HepG2 (cell line): ENCODE results near the gene C5orf47. TPM values are rescaled to one million over a fixed set of nuclear protein-coding genes. Genes with fewer than 3 reads are reported as not detected.

Source experiments
- ATAC-seq: fragments of 200-7000 bp; cut with Tn5 transposase; 3 replicates; pipeline ENCODE4 v1.9.1; 2020; ENCODE audit warnings: mild to moderate bottlenecking, moderate library complexity
- BruUV-seq: library from RNA; stranded (reverse); fragments of 400-500 nt; replicated peaks from 2 replicates; lab custom pipeline; 2021; lab: Mats Ljungman, UMichigan
- CTCF ChIA-PET: fragments of 300-600 bp; formaldehyde crosslinking; extraction: SDS; loops from one replicate; lab custom pipeline; 2021; ENCODE audit warnings: low total read pairs, inconsistent platforms, low intra/inter-chr PET ratio; lab: Yijun Ruan, JAX
- POLR2A ChIA-PET: fragments of 350-600 bp; sonication (Branson Sonifier 250); formaldehyde crosslinking; loops from one replicate; lab custom pipeline; 2020; ENCODE audit warnings: antibody characterized with exemption, inconsistent platforms; lab: Yijun Ruan, JAX
- DNase-seq: peaks from one replicate; pipeline ENCODE4 v3.0.0-alpha.2; 2015; ENCODE audit warnings: low spot score
- FAIRE-seq: peaks from 3 replicates; lab custom pipeline; 2011; peaks lifted over from hg19 to GRCh38; lab: Jason Lieb, UNC
- H2AFZ ChIP-seq: one replicate; pipeline ENCODE4 v1.6.1; 2011; ENCODE audit warnings: low read length, inconsistent platforms
- H3K27ac ChIP-seq: fragments of 300-600 bp; 3 replicates; pipeline ENCODE4 v1.8.0; 2011; ENCODE audit warnings: mixed run types, mild to moderate bottlenecking, mixed read lengths, low read length, inconsistent platforms; ENCODE audit not compliant: insufficient read depth; ENCODE audit errors: extremely low read length
- H3K27me3 ChIP-seq, 2 experiments: fragments of 200-600 bp in 1 of 2; 2 replicates in 1 of 2; 3 replicates in 1 of 2; pipeline versions ENCODE4 v1.6.0 to v1.8.0; 2011; ENCODE audit warnings: low read length in 2 of 2, mild to moderate bottlenecking in 2 of 2, moderate library complexity in 2 of 2, inconsistent platforms in 1 of 2; ENCODE audit not compliant: insufficient read depth in 2 of 2, control insufficient read depth in 1 of 2
- H3K36me3 ChIP-seq, 2 experiments: fragments of 200-600 bp in 1 of 2; replicated peaks in 1 of 2; 2 replicates in 1 of 2; 3 replicates in 1 of 2; pipeline versions ENCODE4 v1.5.1 to v1.8.0; 2011; ENCODE audit warnings: low read length in 2 of 2, inconsistent platforms in 1 of 2; ENCODE audit not compliant: insufficient read depth in 2 of 2, control insufficient read depth in 1 of 2
- H3K4me1 ChIP-seq: 2 replicates; pipeline ENCODE4 v1.5.1; 2012; ENCODE audit warnings: low read length, inconsistent platforms; ENCODE audit not compliant: insufficient read depth
- H3K4me2 ChIP-seq: 2 replicates; pipeline ENCODE4 v1.6.0; 2011; ENCODE audit warnings: low read depth, low read length, inconsistent platforms
- H3K4me3 ChIP-seq, 3 experiments: fragments of 200-600 bp in 1 of 3; sonication (generic), shearing (Covaris generic) in 1 of 3; replicated peaks in 1 of 3; 2 replicates each; pipeline ENCODE4 v1.5.1; 2011 to 2016; ENCODE audit warnings: low read length in 3 of 3, inconsistent platforms in 2 of 3, low read depth in 2 of 3, mild to moderate bottlenecking in 2 of 3, control low read depth in 1 of 3, mixed read lengths in 1 of 3; ENCODE audit not compliant: insufficient read depth in 1 of 3
- H3K79me2 ChIP-seq: one replicate; pipeline ENCODE4 v1.6.1; 2011; ENCODE audit warnings: low read length, inconsistent platforms; ENCODE audit not compliant: insufficient read depth
- H3K9ac ChIP-seq: 2 replicates; pipeline ENCODE4 v1.6.0; 2011; ENCODE audit warnings: mild to moderate bottlenecking, low read depth, low read length, inconsistent platforms; ENCODE audit not compliant: insufficient read depth
- H3K9me3 ChIP-seq: 2 replicates; pipeline ENCODE4 v1.5.1; 2012; ENCODE audit warnings: mild to moderate bottlenecking, low read length
- H4K20me1 ChIP-seq: 2 replicates; pipeline ENCODE4 v1.6.0; 2011; ENCODE audit warnings: inconsistent platforms, mild to moderate bottlenecking, low read length, moderate library complexity; ENCODE audit not compliant: insufficient read depth
- GLMP ChIP-seq: sonication (generic); formaldehyde crosslinking; IDR thresholded peaks from 2 replicates; pipeline ENCODE4 v1.9.0; 2021; ENCODE audit warnings: missing genetic modification reagents, mild to moderate bottlenecking, borderline replicate concordance
- HMG20B ChIP-seq: conservative IDR thresholded peaks from 2 replicates; pipeline ENCODE4 v1.6.1; 2016; ENCODE audit warnings: missing genetic modification reagents, missing compliant biosample characterization
- KDM4B ChIP-seq: sonication (generic); formaldehyde crosslinking; IDR thresholded peaks from 2 replicates; pipeline ENCODE4 v1.4.0; 2020; ENCODE audit warnings: missing genetic modification reagents
- MED13 ChIP-seq: sonication (generic); formaldehyde crosslinking; IDR thresholded peaks from 2 replicates; pipeline ENCODE4 v1.5.0; 2020; ENCODE audit warnings: missing genetic modification reagents
- ZBTB26 ChIP-seq: IDR thresholded peaks from 2 replicates; pipeline ENCODE4 v1.6.1; 2016; ENCODE audit warnings: missing compliant biosample characterization, missing genetic modification reagents, borderline replicate concordance
- ZHX1 ChIP-seq: sonication (generic); formaldehyde crosslinking; IDR thresholded peaks from 2 replicates; pipeline ENCODE4 v1.8.1; 2022; ENCODE audit warnings: low read depth, mild to moderate bottlenecking, missing genetic modification reagents
- ZNF276 ChIP-seq: sonication (generic); formaldehyde crosslinking; IDR thresholded peaks from 2 replicates; pipeline ENCODE4 v1.4.0; 2020; ENCODE audit warnings: mild to moderate bottlenecking, low read depth, missing genetic modification reagents
- ZNF337 ChIP-seq: sonication (generic); formaldehyde crosslinking; IDR thresholded peaks from 2 replicates; pipeline ENCODE4 v1.5.1; 2020; ENCODE audit warnings: missing genetic modification reagents, low read depth, mild to moderate bottlenecking, borderline replicate concordance
- WGBS: methylation state at CpG from one replicate; pipeline ENCODE4 v1.1.6; 2017; ENCODE audit warnings: low lambda C conversion rate; 5-methylcytosine and 5-hydroxymethylcytosine counted together
- in situ Hi-C: cut with HindIII; loops from 2 replicates; pipeline ENCODE4 v1.10.0; 2017; ENCODE audit warnings: low pct_unique_long_range_greater_than_20kb; ENCODE audit not compliant: extremely low pct_ligation_motif_present
- intact Hi-C: fragments of 100-400 bp; cut with micrococcal nuclease; formaldehyde crosslinking; loops from one replicate; pipeline ENCODE4 v1.10.0; 2022; ENCODE audit not compliant: unreplicated experiment
- polyA plus RNA-seq, 8 experiments: library from polyadenylated mRNA; depleted of rRNA in 3 of 8; stranded (reverse) in 7 of 8; unstranded in 1 of 8; fragments of >200 nt; fragmentation: Illumina TruSeq in 4 of 8; extraction: Trizol in 4 of 8; gene quantifications; 2 replicates each; pipeline versions ENCODE4 v1.2.1 to v1.2.3, GENCODE V29; 2011 to 2016; ENCODE audit warnings: low read depth in 4 of 8, missing spikeins in 1 of 8, mixed read lengths in 1 of 8; ENCODE audit not compliant: insufficient read depth in 1 of 8
- total RNA-seq, 5 experiments: library from RNA; depleted of rRNA; stranded (reverse); fragments of >200 nt; fragmentation: Illumina TruSeq; extraction: Trizol; gene quantifications; 2 replicates each; pipeline ENCODE4 v1.2.3, GENCODE V29; 2016; ENCODE audit warnings: low read depth in 1 of 5

C5orf47 gene
- total and polyA plus RNA-seq, 2 of the 13 experiments (the other 11 are each of a cell fraction or from before 2014, with no cell fraction given) = not detected

GRCh38 chr5:173963182-173963838 is 25.7 kb upstream of the C5orf47 start (continued):
- TF ChIP-seq GLMP = no peak
- no peak for TF ChIP-seq HMG20B (CRISPR knock-in tag)

- 85% methylated on average over 19 of the region's 19 CpGs for WGBS
- H3K36me3 ChIP-seq = 0 out of 5 replicates have a peak, but pooled peaks cover 0 to 2% of the 10 kb centered on the region in 2 experiments
- intact Hi-C loops = no loop called here
Observed at GRCh38 chr5:173963867-173964441, 25.0 kb upstream of the C5orf47 start.

More at GRCh38 chr5:173963867-173964441, 25.0 kb upstream of the C5orf47 start:
- FAIRE-seq (no peak), DNase-seq (no peak), ATAC-seq (no peak)
- POLR2A ChIA-PET = interaction anchor here (1.1 to 1.6 kb wide), 2 partner anchors 17 to 31 kb away, joined by 3 to 4 read pairs; no protein-coding TSS in a partner anchor
- no peaks in the 10 kb centered on the region for H3K9me3 ChIP-seq
- no peak overlapping the region for H3K27ac ChIP-seq
- no peaks in the 10 kb centered on the region for H3K27me3 ChIP-seq
- in situ Hi-C loops = loop anchor here (25.0 kb wide), 1 partner anchor 202 kb away; no protein-coding TSS in a partner anchor
- H3K4me3 ChIP-seq = no peak overlapping the region
- peaks cover 53% of the 10 kb centered on the region for H3K4me1 ChIP-seq
- TF ChIP-seq KDM4B (CRISPR knock-in tag) (no peak), ZNF337 (CRISPR knock-in tag) (no peak), ZHX1 (CRISPR knock-in tag) (no peak), MED13 (CRISPR knock-in tag) (no peak), ZNF276 (no peak), ZBTB26 (CRISPR knock-in tag) (no peak)
- no peak overlapping the region for H3K4me2 ChIP-seq
- BruUV-seq = no TSS peak
- no peak overlapping the region for H3K9ac ChIP-seq
- no peaks in the 10 kb centered on the region for H4K20me1 ChIP-seq
- no peaks in the 10 kb centered on the region for H3K79me2 ChIP-seq
- CTCF ChIA-PET = no interaction called here
- H2AFZ ChIP-seq = no peak overlapping the region
